Measurements from ENCODE around the gene LMAN2.

DNA sequence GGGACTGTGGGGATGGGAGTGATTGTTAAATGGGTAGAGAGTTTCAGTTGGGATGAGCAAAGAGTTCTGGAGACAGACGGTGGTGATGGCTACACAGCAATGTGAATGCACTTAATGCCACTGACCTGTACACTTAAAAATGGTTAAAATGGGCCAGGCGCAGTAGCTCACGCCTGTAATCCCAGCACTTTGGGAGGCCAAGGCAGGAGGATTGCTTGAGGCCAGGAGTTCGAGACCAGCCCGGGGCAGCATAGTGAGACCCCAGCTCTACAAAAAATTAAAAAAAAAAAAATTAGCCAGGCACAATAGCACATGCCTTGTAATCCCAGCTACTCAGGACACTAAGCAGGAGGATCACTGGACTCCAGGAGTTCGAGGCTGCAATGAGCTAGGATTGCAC, 7.7 kb downstream of the LMAN2 start:
- TF ChIP-seq, protein P1, sequence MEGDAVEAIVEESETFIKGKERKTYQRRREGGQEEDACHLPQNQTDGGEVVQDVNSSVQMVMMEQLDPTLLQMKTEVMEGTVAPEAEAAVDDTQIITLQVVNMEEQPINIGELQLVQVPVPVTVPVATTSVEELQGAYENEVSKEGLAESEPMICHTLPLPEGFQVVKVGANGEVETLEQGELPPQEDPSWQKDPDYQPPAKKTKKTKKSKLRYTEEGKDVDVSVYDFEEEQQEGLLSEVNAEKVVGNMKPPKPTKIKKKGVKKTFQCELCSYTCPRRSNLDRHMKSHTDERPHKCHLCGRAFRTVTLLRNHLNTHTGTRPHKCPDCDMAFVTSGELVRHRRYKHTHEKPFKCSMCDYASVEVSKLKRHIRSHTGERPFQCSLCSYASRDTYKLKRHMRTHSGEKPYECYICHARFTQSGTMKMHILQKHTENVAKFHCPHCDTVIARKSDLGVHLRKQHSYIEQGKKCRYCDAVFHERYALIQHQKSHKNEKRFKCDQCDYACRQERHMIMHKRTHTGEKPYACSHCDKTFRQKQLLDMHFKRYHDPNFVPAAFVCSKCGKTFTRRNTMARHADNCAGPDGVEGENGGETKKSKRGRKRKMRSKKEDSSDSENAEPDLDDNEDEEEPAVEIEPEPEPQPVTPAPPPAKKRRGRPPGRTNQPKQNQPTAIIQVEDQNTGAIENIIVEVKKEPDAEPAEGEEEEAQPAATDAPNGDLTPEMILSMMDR (conservative IDR thresholded peaks at IDR 0.05; ENCODE audit: low read length): no peak
- TF ChIP-seq EZH2phosphoT487 (IDR thresholded peaks at IDR 0.05; ENCODE audit: borderline replicate concordance, low read depth, low read length): no peak

Measured in OCI-LY7 (cell line).